Central memory CD8-positive, alpha-beta T cell (primary cell): ENCODE data around the gene POM121.
A peak's percentile ranks its signal among the peaks of the same experiment; 100 is the strongest.
"Not testable (repeated sequence)": the region's sequence is repeated elsewhere in the genome, so short reads cannot be mapped to it uniquely, and the experiment has no call there.

Source experiments
- ATAC-seq: fragments of 150-1000 bp; cut with Tn5 transposase; replicated peaks from 2 replicates; pipeline ENCODE4 v1.10.0; 2022; ENCODE audit warnings: mild to moderate bottlenecking, moderate FRiP score, moderate number of reproducible peaks; ENCODE audit not compliant: poor library complexity, severe bottlenecking; ENCODE audit errors: extremely low read depth
- DNase-seq, 2 donors: peaks; one replicate each; pipeline ENCODE4 v3.0.0; 2021; ENCODE audit warnings: low spot score in 2 of 2
- H3K27ac Mint-ChIP-seq: one replicate; pipeline ENCODE4 v1.8.0; 2022; ENCODE audit warnings: low read depth, mild to moderate bottlenecking, moderate library complexity, mixed read lengths
- H3K27me3 Mint-ChIP-seq: one replicate; pipeline ENCODE4 v1.8.0; 2022; ENCODE audit warnings: mixed read lengths
- H3K36me3 Mint-ChIP-seq: one replicate; pipeline ENCODE4 v1.8.0; 2022; ENCODE audit warnings: mild to moderate bottlenecking, moderate library complexity, mixed read lengths; ENCODE audit not compliant: insufficient read depth
- H3K4me1 Mint-ChIP-seq: one replicate; pipeline ENCODE4 v1.8.0; 2022; ENCODE audit warnings: mixed read lengths
- H3K4me3 Mint-ChIP-seq: one replicate; pipeline ENCODE4 v1.8.0; 2022; ENCODE audit warnings: mild to moderate bottlenecking, moderate library complexity, mixed read lengths
- H3K9me3 Mint-ChIP-seq: one replicate; pipeline ENCODE4 v1.8.0; 2022; ENCODE audit warnings: mixed read lengths

Gene POM121

DNA sequence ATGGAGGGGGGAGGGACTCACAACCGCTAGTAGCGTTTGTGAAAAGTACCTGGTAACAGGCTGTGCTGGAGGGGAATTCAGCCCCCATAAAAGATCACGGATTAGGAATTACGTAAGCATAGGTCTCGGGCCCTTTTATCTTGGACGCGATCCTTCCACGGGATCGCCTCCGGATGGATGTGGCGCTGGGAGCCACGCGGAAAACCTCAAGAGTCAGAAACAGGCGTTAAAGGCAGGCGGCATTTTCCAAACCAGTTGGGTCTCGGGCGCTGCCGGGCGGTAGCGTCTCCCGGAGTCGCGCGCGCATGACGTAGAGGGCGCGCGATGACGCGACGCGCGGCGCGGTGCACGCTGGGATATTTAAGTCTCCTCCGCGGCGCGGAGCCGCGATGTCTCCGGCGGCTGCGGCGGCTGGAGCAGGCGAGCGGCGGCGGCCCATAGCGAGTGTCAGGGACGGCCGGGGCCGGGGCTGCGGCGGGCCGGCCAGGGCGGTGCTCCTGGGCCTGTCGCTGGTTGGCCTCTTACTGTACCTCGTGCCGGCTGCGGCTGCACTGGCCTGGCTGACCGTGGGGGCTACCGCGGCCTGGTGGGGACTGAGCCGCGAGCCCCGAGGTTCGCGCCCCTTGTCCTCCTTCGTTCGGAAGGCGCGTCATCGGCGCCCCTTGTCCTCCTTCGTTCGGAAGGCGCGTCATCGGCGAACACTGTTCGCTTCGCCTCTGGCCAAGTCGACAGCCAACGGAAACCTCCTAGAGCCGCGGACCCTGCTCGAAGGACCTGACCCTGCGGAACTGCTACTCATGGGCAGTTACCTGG lies at the start of gene POM121:
Gene POM121, plus strand, starts transcription at position 363 of the 813 bp plus-strand sequence. Its CDS starts 27 bp downstream, at position 390.
- ATAC-seq (peak; percentile 89), DNase-seq (peak; percentile 70 to 80)
- Mint-ChIP-seq H3K4me1 (peaks cover 32% of the 10 kb centered on the region), H3K9me3 (no peaks in the 10 kb centered on the region), H3K27me3 (no peaks in the 10 kb centered on the region), H3K27ac (peak within 1 kb of the TSS; percentile 96), H3K36me3 (peaks cover 40% of the 10 kb centered on the region), H3K4me3 (peak within 1 kb of the TSS; percentile 90)

DNA sequence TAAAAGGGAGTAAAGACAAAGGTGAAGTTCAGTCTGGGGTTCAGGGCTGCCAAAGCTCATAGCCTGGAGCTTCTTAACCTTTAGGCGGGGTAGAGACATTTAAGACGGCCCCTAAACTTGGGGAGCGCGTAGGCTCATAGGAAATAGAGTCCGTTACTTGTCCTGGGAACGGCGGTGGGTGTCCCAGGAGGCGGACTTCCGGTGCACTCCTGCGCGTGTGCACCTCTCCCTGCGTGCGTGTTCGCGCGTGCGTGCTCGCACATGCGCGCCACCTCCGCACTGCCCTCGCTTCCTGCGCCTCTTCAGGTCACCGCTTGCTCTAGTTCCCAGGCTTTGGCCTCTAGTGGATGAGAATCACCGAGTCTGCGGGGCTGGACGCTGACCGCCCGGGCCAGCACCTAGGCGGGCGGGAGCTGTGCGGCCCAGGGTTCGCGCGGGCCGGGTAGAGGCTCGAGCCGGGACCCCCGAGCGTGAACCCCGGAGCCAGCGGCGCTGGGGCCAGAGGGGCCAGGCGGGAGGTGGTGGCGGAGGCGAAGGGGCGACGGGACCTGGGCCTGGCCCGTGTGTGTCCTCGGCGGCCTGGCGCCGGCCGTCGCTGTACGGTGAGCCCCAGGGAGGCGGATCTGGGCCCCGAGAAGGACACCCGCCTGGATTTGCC lies 45.7 kb upstream of the POM121 start:
- not testable (repeated sequence) for H3K4me1 Mint-ChIP-seq, H3K27me3 Mint-ChIP-seq, H3K9me3 Mint-ChIP-seq
- DNase-seq (peak; percentile 37 to 43), ATAC-seq (peak; percentile 99)
- peak overlapping the region; percentile 92 for H3K4me3 Mint-ChIP-seq
- H3K27ac Mint-ChIP-seq, result peak overlapping the region; percentile 86
- H3K36me3 Mint-ChIP-seq, result peaks cover 20% of the 10 kb centered on the region

DNA sequence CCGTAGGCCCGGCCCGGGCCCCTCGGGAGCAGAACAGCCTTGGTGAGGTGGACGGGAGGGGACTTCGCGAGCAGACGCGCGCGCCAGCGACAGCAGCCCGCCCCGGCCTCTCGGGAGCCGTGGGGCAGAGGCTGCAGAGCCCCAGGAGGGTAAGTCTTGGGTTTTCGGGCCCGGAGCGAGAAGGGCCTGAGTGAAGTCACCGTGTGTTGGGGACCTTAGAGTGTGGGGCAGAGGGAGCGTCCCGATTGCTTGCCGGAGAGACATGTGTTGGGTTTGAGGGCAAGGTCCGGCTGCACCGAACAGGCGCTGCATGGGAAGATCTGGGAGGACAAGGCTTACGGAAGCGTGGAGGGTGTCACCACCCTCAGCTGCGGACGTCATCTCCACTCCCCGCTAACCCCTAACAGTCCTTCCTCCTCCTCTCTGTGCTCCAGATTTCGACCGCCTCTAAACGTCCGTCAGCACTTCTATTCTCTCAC lies 45.1 kb upstream of the POM121 start:
- H3K9me3 Mint-ChIP-seq, H3K27me3 Mint-ChIP-seq, H3K4me1 Mint-ChIP-seq: not testable (repeated sequence)
- Mint-ChIP-seq H3K36me3 (peaks cover 20% of the 10 kb centered on the region), H3K27ac (peak overlapping the region; percentile 86), H3K4me3 (peak overlapping the region; percentile 92)
- peak; percentile 37 for ATAC-seq
- peak; percentile 14 to 18 for DNase-seq

DNA sequence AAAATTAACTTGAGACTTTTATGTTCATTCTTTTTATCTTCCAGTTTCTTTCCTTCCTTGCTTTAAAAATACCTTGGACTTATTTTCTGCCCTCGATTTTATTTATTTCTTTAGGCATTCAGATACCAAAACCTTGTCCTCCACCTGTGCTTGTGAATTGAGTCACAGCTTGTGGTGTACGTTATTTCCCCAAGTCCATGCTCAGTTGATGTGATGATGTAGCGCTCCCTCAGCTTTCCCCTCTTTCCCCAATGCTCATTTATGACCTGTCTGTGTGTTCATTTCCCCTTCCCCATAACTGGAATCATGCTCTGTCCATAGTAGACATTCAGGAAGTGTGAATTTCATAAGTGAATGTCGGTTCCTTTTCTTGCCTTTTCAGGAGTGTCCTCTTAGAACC lies 33.1 kb upstream of the POM121 start:
- Mint-ChIP-seq H3K27ac (peak overlapping the region; percentile 16), H3K4me1 (peaks cover 24% of the 10 kb centered on the region), H3K36me3 (peaks cover 39% of the 10 kb centered on the region)
- not testable (repeated sequence) for H3K9me3 Mint-ChIP-seq, DNase-seq, ATAC-seq, H3K4me3 Mint-ChIP-seq, H3K27me3 Mint-ChIP-seq

DNA sequence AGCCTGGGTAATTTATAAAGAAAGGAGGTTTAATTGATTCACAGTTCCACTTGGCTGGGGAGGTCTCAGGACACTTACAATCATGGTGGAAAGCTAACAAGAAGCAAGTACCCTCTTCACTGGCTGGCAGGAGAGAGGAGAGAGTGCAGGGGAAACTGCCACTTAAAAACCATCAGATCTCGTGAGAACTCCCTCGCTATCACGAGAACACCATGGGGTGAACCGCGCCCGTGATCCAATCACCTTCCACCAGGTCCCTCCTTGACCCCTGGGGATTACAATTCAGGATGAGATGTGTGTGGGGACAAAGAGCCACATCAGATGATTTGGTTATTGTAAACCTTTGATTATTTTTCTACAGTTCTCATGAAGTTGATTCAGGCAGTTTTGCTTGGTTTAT lies 20.2 kb upstream of the POM121 start:
- not testable (repeated sequence) for H3K4me3 Mint-ChIP-seq, H3K27ac Mint-ChIP-seq, DNase-seq, ATAC-seq, H3K27me3 Mint-ChIP-seq, H3K9me3 Mint-ChIP-seq
- Mint-ChIP-seq H3K36me3 (peaks cover 40% of the 10 kb centered on the region), H3K4me1 (peaks cover 10% of the 10 kb centered on the region)

DNA sequence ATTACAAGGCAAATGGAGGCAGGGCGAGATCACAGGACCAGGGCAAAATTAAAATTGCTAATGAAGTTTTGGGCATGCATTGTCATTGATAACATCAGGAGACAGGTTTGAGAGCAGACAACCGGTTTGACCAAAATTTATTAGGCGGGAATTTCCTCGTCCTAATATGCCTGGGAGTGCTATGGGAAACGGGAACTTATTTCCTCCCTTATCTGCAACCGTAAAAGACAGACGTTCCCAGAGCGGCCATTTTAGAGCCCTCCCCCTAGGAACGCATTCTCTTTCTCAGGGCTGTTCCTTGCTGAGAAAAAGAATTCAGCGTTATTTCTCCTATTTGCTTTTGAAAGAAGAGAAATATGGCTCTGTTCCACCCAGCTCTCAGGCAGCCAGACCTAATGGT lies 16.5 kb upstream of the POM121 start:
- ATAC-seq, H3K27ac Mint-ChIP-seq, H3K9me3 Mint-ChIP-seq, H3K27me3 Mint-ChIP-seq, H3K4me3 Mint-ChIP-seq, DNase-seq: not testable (repeated sequence)
- Mint-ChIP-seq H3K36me3 (peaks cover 28% of the 10 kb centered on the region), H3K4me1 (peaks cover 19% of the 10 kb centered on the region)

DNA sequence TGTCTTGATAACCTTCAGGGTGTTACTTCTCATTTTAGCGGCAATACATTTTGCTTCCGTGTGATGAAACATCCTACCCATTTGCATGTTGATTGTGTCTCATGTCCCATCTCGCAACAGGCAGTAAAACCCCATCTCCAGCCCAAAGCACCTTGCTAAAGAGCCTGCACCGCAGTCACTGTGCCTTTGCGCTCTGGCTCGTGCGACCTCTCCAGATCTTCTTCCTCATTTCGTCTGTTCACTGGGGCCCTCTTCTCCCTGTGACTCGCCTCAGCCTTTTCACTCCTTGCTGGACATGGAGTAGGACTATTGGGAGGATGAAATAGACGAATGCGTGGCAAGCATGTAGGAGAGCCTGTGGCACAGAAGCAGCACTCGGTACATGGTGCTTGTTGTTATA lies 13.5 kb upstream of the POM121 start:
- ATAC-seq, DNase-seq, H3K9me3 Mint-ChIP-seq, H3K27me3 Mint-ChIP-seq, H3K27ac Mint-ChIP-seq, H3K4me3 Mint-ChIP-seq: not testable (repeated sequence)
- peaks cover 17% of the 10 kb centered on the region for H3K36me3 Mint-ChIP-seq
- peaks cover 18% of the 10 kb centered on the region for H3K4me1 Mint-ChIP-seq

DNA sequence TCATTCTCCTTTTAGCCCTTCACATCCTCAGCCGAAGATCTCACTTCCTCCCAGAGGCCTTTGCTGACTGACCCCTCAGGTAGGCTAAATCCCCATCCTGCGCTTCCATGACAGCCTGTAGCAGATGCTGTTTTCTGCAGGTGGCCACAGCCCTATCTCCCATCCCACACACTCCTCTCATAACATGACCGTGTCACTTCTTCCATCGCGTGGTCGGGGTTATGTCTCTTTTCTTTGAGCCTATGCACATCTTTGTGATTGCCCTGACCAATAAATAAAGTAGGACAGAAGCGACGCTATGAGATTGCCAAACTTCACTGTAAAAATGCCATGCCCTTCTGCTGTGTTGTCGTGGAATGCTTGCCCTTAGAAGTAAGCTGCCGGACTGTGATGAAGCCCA lies 11.1 kb upstream of the POM121 start:
- H3K4me3 Mint-ChIP-seq, ATAC-seq, H3K27me3 Mint-ChIP-seq, DNase-seq, H3K9me3 Mint-ChIP-seq: not testable (repeated sequence)
- H3K4me1 Mint-ChIP-seq, result peaks cover 19% of the 10 kb centered on the region
- peak overlapping the region; percentile 11 for H3K27ac Mint-ChIP-seq
- H3K36me3 Mint-ChIP-seq, result peaks cover 13% of the 10 kb centered on the region

DNA sequence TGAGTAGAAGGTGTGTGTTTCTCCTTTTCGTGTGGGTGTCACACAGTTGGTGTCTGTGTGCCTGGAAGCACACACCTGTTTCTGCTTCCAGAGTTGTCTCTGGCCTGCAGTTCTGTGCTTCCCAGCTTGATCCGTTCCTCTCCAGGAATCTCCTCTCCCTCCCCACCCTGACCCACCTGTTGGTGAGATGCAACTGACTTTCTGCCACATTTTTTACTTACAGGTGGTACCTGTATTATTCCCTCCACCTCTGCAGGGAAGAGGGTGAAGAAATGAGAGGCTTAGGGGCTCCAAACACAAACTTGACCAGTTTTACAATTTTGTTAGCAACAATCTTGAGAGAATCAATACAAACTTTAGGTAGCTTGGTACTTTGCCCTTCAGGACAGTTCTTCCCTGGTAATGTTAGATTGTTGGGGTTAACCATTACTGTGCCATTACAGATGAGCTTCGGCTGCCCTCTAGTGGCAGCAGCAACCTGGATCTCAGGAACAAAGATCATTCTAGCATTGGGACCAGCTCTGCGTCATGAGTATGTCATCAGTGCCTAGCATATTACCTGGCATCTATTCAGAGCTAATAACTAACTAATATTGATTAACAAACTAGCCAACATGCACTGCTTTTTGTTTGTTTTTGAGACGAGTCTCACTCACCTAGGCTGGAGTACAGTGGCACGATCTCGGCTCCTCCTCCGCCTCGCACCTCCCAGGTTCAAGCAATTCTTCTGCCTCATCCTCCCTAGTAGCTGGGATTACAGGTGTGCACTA lies 10.0 kb upstream of the POM121 start:
- H3K27me3 Mint-ChIP-seq, H3K27ac Mint-ChIP-seq, H3K4me3 Mint-ChIP-seq, H3K9me3 Mint-ChIP-seq: not testable (repeated sequence)
- H3K4me1 Mint-ChIP-seq, result peaks cover 23% of the 10 kb centered on the region
- H3K36me3 Mint-ChIP-seq, result peaks cover 13% of the 10 kb centered on the region
- peak; percentile 77 for ATAC-seq
- peak; percentile 14 to 16 for DNase-seq

DNA sequence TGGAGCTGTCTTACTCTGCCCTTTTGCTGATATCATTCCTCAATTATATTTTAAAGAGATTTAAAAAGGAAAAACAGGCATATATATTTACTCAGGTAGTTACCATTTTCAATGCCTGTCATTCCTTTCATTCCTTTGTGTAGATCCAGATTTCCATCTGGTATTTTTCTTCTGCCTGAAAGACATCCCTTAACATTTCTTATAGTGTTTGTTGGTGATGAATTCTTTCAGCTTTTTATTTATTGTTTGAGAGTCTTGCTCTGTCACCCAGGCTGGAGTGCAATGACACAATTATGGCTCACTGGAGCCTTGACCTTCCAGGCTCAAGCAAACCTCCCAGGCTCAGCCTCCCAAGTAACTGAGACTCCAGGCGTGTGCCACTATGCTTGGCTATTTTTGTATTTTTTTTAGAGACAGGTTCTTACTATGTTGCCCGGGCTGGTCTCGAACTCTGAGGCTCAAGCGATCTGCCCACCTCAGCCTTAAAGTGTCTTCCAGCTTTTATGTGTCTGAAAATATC lies 5.6 kb upstream of the POM121 start:
- Mint-ChIP-seq H3K9me3 (no peaks in the 10 kb centered on the region), H3K27ac (no peak overlapping the region)
- ATAC-seq, result no peak

DNA sequence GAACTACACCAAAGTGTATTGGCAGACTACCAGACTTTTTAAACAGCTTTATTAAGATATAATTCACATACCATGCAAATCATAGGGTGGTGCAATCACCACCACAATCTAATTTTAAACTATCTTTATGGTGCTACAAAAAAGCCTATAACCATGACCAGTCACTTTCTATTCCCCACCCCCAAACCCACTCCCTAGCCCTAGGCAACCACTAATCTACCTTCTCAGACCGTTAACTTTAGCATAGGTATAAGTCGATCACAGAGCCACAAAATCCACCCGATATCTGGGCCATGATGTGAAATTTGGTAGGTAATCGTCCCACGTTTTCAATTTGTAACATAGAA lies 536 bp upstream of the POM121 start:
- Mint-ChIP-seq H3K27ac (peak overlapping the region; percentile 96), H3K4me3 (peak overlapping the region; percentile 90)

More for the DNA sequence above, 5.6 kb upstream of the POM121 start:
- DNase-seq, result no peak
- H3K27me3 Mint-ChIP-seq, result no peaks in the 10 kb centered on the region
- peaks cover 8% of the 10 kb centered on the region for H3K36me3 Mint-ChIP-seq
- H3K4me1 Mint-ChIP-seq, result peaks cover 20% of the 10 kb centered on the region
- no peak overlapping the region for H3K4me3 Mint-ChIP-seq

DNA sequence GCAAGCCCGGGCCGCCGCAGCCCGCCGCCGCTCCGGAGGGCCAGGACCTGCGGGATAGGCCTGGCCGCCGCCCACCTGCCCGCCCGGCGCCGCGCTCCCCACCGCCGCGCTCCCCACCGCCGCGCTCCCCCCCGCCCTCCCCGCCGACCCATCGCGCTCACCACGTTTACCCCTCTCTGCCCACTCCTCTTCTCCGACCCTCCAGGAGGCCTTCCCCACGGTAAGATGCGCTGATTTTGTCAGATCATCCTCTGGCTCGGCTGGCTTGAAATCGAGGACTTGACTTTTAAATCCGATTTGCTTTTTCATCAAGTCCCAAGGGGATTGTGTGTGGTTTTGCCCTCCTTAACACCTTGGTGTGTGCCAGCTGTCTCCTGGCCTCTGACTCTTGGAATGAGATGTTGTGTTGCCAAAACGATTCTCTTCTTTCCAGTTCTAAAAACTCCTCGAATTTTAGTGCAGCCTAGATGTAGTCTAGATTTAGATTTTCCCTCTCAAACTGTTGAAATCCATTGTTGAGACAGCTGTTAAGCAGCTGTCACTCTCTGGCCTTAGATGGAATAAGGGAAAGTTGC lies 738 bp downstream of the POM121 start:
- no peaks in the 10 kb centered on the region for H3K27me3 Mint-ChIP-seq
- peaks cover 31% of the 10 kb centered on the region for H3K4me1 Mint-ChIP-seq
- H3K4me3 Mint-ChIP-seq, result peak overlapping the region; percentile 90
- peak overlapping the region; percentile 96 for H3K27ac Mint-ChIP-seq
- H3K9me3 Mint-ChIP-seq, result no peaks in the 10 kb centered on the region
- peaks cover 44% of the 10 kb centered on the region for H3K36me3 Mint-ChIP-seq
- ATAC-seq (peak; percentile 10), DNase-seq (no peak)

More for the DNA sequence above, 536 bp upstream of the POM121 start:
- ATAC-seq (peak; percentile 8), DNase-seq (no peak)
- Mint-ChIP-seq H3K4me1 (peaks cover 35% of the 10 kb centered on the region), H3K27me3 (no peaks in the 10 kb centered on the region), H3K36me3 (peaks cover 36% of the 10 kb centered on the region), H3K9me3 (no peaks in the 10 kb centered on the region)
